Measurements from ENCODE around the gene ATR. TPM values are rescaled to one million over a fixed set of nuclear protein-coding genes. Genes with fewer than 3 reads are reported as not detected.

Gene ATR
- polyA plus RNA-seq, 1 donor (not counting 4 experiments of a cell fraction or from before 2014, with no cell fraction given): 30.8 TPM

GRCh38 chr3:142498397-142499180, 79.9 kb downstream of the ATR start:
- Histone ChIP-seq H3K36me3 (ENCODE audit: control insufficient read depth in 2 of 2, extremely low read depth in 1 of 2, insufficient read depth in 2 of 2, low read length in 2 of 2) (peaks cover 2 to 6% of the 10 kb centered on the region in 2 experiments), H2AFZ (ENCODE audit: control insufficient read depth, low read length) (no peak overlapping the region), H3K79me2 (ENCODE audit: control insufficient read depth, insufficient read depth, low read length) (no peaks in the 10 kb centered on the region), H3K9me1 (ENCODE audit: control insufficient read depth, extremely low read depth, insufficient read depth, low read length) (no peaks in the 10 kb centered on the region), H3K4me2 (ENCODE audit: control insufficient read depth, extremely low read depth, insufficient read depth, low read depth, low read length) (no peak overlapping the region), H3K9me3 (ENCODE audit: control insufficient read depth, low read depth, low read length) (no peaks in the 10 kb centered on the region), H3K27me3 (ENCODE audit: control insufficient read depth, extremely low read depth, insufficient read depth, low read length) (no peaks in the 10 kb centered on the region), H3K27ac (ENCODE audit: control insufficient read depth, insufficient read depth, low read length) (no peak overlapping the region), H3K4me3 (ENCODE audit: control insufficient read depth in 2 of 3, extremely low read depth in 1 of 3, insufficient read depth in 2 of 3, low read depth in 1 of 3, low read length in 3 of 3) (no peak overlapping the region), H4K20me1 (ENCODE audit: control insufficient read depth, extremely low read depth, insufficient read depth, low read length) (no peaks in the 10 kb centered on the region), H3K4me1 (ENCODE audit: control insufficient read depth, extremely low read depth, insufficient read depth, low read length) (peaks cover 4% of the 10 kb centered on the region), H3K9ac (ENCODE audit: control insufficient read depth, extremely low read depth, insufficient read depth, low read length) (no peak overlapping the region)
- no peak for TF ChIP-seq EZH2 (IDR thresholded peaks at IDR 0.05; ENCODE audit: low read length)
- no peak for TF ChIP-seq CTCF (optimal IDR thresholded peaks at IDR 0.05 in 1 of 3, IDR thresholded peaks at IDR 0.05 in 1 of 3, conservative IDR thresholded peaks at IDR 0.05 in 1 of 3; ENCODE audit: extremely low read depth in 1 of 3, insufficient read depth in 2 of 3, low read length in 3 of 3)
- DNase-seq (ENCODE audit: low read depth, low spot score) (no peak), FAIRE-seq (peak; percentile 23)
- dilution Hi-C loops (cut with MboI; ENCODE audit: extremely low pct_ligation_motif_present, low sequenced_read_pairs): no loop called here

- Histone ChIP-seq H4K20me1 (ENCODE audit: control insufficient read depth, extremely low read depth, insufficient read depth, low read length) (no peaks in the 10 kb centered on the region), H3K27me3 (ENCODE audit: control insufficient read depth, extremely low read depth, insufficient read depth, low read length) (no peaks in the 10 kb centered on the region), H3K4me3 (ENCODE audit: control insufficient read depth in 2 of 3, extremely low read depth in 1 of 3, insufficient read depth in 2 of 3, low read depth in 1 of 3, low read length in 3 of 3) (no peak overlapping the region), H3K36me3 (ENCODE audit: control insufficient read depth in 2 of 2, extremely low read depth in 1 of 2, insufficient read depth in 2 of 2, low read length in 2 of 2) (peaks cover 5 to 6% of the 10 kb centered on the region in 2 experiments), H3K4me2 (ENCODE audit: control insufficient read depth, extremely low read depth, insufficient read depth, low read depth, low read length) (no peak overlapping the region), H2AFZ (ENCODE audit: control insufficient read depth, low read length) (no peak overlapping the region), H3K9me3 (ENCODE audit: control insufficient read depth, low read depth, low read length) (no peaks in the 10 kb centered on the region), H3K4me1 (ENCODE audit: control insufficient read depth, extremely low read depth, insufficient read depth, low read length) (peaks cover 4% of the 10 kb centered on the region), H3K9ac (ENCODE audit: control insufficient read depth, extremely low read depth, insufficient read depth, low read length) (no peak overlapping the region), H3K9me1 (ENCODE audit: control insufficient read depth, extremely low read depth, insufficient read depth, low read length) (no peaks in the 10 kb centered on the region), H3K79me2 (ENCODE audit: control insufficient read depth, insufficient read depth, low read length) (no peaks in the 10 kb centered on the region), H3K27ac (ENCODE audit: control insufficient read depth, insufficient read depth, low read length) (no peak overlapping the region)
- DNase-seq (ENCODE audit: low read depth, low spot score): no peak
- dilution Hi-C loops (cut with MboI; ENCODE audit: extremely low pct_ligation_motif_present, low sequenced_read_pairs): no loop called here
- no peak for TF ChIP-seq CTCF (optimal IDR thresholded peaks at IDR 0.05 in 1 of 3, IDR thresholded peaks at IDR 0.05 in 1 of 3, conservative IDR thresholded peaks at IDR 0.05 in 1 of 3; ENCODE audit: extremely low read depth in 1 of 3, insufficient read depth in 2 of 3, low read length in 3 of 3)
- TF ChIP-seq EZH2 (IDR thresholded peaks at IDR 0.05; ENCODE audit: low read length): no peak
- no peak for FAIRE-seq
Measured at GRCh38 chr3:142497729-142498128, 80.8 kb downstream of the ATR start.
